B cell (primary cell): ENCODE results near the gene ANXA10.

Experiments used
- EZH2 ChIP-seq: IDR thresholded peaks from 2 replicates; pipeline ENCODE4 v1.6.1; 2012; ENCODE audit warnings: borderline replicate concordance, low read depth, mild to moderate bottlenecking, moderate library complexity, low read length; ENCODE audit not compliant: insufficient read depth, poor library complexity, severe bottlenecking
- TF ChIP-seq, protein P1 (sequence below): fragments of 200-600 bp; IDR thresholded peaks from one replicate; pipeline ENCODE4 v1.8.0; 2022; ENCODE audit warnings: antibody characterized with exemption, mild to moderate bottlenecking

DNA sequence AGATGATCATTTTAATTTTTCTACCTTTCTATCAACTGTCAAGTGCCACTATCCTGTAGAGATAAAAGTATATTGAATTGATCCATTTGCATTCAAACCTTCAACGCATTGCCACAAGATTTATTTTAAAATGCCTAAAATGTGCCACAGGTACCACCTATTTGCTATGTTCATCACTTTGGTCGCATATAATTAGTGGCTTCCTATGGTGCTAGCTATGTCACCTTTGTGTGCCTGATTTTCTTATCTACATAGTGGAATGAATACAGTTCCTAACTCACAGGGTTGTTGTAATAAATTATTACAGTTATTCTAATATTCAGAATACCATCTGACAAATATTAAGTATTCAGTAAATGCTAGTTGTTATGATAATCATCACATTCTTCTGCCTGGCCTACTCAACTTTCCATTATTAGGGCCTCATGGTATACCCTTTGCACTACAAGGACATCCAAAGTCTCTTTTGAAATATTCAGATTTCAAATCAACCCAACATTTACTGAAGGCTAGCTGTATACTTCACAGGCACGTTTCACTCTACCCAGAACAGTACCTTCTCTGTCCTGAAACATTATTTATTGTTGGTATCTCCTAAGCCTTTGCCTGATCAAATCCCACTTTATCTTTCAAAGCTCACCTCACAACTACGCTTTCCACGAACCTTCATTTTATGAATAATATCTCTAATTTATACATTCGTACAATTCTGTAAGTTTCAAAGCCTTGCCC, 62.4 kb downstream of the ANXA10 start:
- no peak for TF ChIP-seq EZH2
- TF ChIP-seq, protein P1, sequence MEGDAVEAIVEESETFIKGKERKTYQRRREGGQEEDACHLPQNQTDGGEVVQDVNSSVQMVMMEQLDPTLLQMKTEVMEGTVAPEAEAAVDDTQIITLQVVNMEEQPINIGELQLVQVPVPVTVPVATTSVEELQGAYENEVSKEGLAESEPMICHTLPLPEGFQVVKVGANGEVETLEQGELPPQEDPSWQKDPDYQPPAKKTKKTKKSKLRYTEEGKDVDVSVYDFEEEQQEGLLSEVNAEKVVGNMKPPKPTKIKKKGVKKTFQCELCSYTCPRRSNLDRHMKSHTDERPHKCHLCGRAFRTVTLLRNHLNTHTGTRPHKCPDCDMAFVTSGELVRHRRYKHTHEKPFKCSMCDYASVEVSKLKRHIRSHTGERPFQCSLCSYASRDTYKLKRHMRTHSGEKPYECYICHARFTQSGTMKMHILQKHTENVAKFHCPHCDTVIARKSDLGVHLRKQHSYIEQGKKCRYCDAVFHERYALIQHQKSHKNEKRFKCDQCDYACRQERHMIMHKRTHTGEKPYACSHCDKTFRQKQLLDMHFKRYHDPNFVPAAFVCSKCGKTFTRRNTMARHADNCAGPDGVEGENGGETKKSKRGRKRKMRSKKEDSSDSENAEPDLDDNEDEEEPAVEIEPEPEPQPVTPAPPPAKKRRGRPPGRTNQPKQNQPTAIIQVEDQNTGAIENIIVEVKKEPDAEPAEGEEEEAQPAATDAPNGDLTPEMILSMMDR: no peak
